Bronchial epithelial cell (primary cell): ENCODE results near the gene TNFRSF1A. TPM values are rescaled to one million over a fixed set of nuclear protein-coding genes. Genes with fewer than 3 reads are reported as not detected.
A peak's percentile ranks its signal among the peaks of the same experiment; 100 is the strongest.

Experiments
- DNase-seq: peaks from one replicate; pipeline ENCODE4 v3.0.0-alpha.2; 2010; ENCODE audit warnings: low read depth
- FAIRE-seq: peaks from 2 replicates; lab custom pipeline; 2011; peaks lifted over from hg19 to GRCh38; lab: Jason Lieb, UNC
- H3K27me3 ChIP-seq: 2 replicates; pipeline ENCODE4 v1.5.1; 2011; ENCODE audit warnings: low read length; ENCODE audit not compliant: control insufficient read depth, insufficient read depth
- H3K36me3 ChIP-seq: 2 replicates; pipeline ENCODE4 v1.5.1; 2011; ENCODE audit warnings: low read length; ENCODE audit not compliant: control insufficient read depth, insufficient read depth
- H3K4me3 ChIP-seq: 2 replicates; pipeline ENCODE4 v1.5.1; 2011; ENCODE audit warnings: mild to moderate bottlenecking, low read depth, low read length, control low read depth
- CTCF ChIP-seq: IDR thresholded peaks from 2 replicates; pipeline ENCODE4 v1.5.1; 2011; ENCODE audit warnings: mild to moderate bottlenecking, moderate library complexity, low read length, control low read depth, inconsistent platforms; ENCODE audit not compliant: insufficient read depth, severe bottlenecking
- total RNA-seq: library from RNA; depleted of rRNA; stranded (reverse); fragments of >200 nt; gene quantifications from 2 replicates; pipeline ENCODE4 v1.2.1, GENCODE V29; 2014

The TNFRSF1A gene
- total RNA-seq, 1 donor from 2014 or later = 26.9 TPM

DNA sequence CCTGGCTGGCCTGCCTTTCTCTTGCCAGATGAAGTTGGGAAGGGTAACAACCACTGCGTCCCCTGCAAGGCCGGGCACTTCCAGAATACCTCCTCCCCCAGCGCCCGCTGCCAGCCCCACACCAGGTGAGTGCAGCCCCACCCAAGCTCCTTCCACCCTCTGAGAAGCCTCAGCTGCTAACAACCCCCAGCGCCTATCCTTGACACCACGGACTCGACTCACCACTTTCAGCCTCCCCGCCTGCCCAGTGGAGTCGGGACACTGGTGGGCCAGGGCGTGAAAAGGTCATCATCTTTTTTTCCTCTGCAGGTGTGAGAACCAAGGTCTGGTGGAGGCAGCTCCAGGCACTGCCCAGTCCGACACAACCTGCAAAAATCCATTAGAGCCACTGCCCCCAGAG, 44.2 kb upstream of the TNFRSF1A start:
- no peak overlapping the region for H3K4me3 ChIP-seq
- TF ChIP-seq CTCF = no peak
- H3K27me3 ChIP-seq = no peaks in the 10 kb centered on the region
- peaks cover 33% of the 10 kb centered on the region for H3K36me3 ChIP-seq
- no peak for DNase-seq
- FAIRE-seq = no peak

DNA sequence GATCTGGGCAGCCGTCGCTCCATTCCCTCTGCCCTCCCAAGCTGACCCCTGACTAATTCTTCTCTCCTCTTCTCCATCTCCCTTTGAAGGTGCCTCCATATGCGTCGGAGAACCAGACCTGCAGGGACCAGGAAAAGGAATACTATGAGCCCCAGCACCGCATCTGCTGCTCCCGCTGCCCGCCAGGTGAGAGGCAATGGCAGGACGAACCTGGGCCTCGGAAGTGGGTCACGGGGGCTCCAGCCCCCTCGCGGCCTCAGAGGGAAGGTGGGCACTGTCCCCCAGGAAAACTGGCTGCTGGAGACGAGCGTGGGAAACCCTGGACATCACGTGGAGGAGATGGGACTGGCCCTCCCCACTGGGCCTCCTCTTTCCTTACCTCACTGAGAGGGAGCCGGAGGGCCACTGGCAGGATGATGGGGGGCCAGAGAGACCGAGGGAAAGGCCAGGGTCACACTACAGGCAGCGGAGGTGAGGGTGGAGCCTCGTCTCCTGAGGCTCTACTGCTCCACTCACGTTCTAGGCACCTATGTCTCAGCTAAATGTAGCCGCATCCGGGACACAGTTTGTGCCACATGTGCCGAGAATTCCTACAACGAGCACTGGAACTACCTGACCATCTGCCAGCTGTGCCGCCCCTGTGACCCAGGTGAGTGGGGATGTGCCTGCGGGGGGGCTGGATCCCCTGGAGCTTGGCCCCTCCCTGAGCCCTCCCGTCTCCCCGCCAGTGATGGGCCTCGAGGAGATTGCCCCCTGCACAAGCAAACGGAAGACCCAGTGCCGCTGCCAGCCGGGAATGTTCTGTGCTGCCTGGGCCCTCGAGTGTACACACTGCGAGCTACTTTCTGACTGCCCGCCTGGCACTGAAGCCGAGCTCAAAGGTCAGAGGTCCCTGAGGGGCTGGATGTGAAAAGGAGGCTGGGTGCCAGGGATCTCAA, 42.9 kb upstream of the TNFRSF1A start:
- FAIRE-seq = no peak
- H3K4me3 ChIP-seq = peak overlapping the region; percentile 72
- H3K36me3 ChIP-seq = peaks cover 25% of the 10 kb centered on the region
- no peak for TF ChIP-seq CTCF
- no peak for DNase-seq
- H3K27me3 ChIP-seq = no peaks in the 10 kb centered on the region

DNA sequence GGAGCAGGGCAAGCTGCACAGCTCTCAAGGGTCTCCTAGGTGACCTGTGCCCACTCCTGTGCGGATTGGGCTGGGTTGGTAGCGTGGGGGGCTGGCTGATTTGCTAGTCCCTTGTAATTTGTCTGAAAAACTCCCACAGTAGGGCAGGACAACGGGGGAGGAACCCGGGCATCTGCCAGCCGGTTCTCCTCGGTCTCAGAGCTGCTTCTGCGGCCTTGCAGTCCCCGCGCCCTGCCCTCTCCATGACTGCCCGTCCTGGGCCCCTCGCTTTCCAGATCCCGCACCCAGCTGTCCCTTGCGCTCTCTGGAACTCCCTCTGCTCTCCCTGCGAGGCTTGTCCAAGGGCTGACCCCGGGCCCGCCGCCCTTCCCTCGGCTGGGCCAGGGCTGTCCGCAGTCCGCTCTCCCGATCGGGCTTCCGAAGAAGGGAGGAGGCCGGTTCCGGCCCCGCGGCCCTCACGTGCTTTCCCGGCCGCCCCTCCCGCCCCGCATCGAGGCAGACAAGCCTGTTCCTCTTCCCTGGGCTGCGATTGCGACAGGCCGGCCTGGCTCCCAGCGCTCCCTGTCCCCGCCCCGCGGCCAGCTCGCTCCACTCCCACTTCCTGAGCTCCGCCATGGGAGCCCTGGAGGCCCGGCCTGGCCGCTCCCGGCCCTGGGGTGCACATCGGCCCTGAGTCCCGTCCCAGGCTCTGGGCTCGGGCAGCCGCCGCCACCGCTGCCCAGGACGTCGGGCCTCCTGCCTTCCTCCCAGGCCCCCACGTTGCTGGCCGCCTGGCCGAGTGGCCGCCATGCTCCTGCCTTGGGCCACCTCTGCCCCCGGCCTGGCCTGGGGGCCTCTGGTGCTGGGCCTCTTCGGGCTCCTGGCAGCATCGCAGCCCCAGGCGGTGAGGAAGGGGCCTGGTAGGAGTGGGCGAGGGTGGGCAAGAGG, 42.0 kb upstream of the TNFRSF1A start, which contains the start of gene LTBR:
TSS of gene LTBR (plus strand) at position 591 of the 927 bp plus-strand sequence. CDS start at position 788, 197 bp downstream.
- TF ChIP-seq CTCF = no peak
- no peak for FAIRE-seq
- DNase-seq = peak; percentile 77
- Histone ChIP-seq H3K4me3 (peak within 1 kb of the TSS; percentile 72), H3K36me3 (peaks cover 22% of the 10 kb centered on the region), H3K27me3 (no peaks in the 10 kb centered on the region)

GRCh38 chr12:6382982-6383381, 41.1 kb upstream of the TNFRSF1A start:
- Histone ChIP-seq H3K27me3 (no peaks in the 10 kb centered on the region), H3K4me3 (no peak overlapping the region), H3K36me3 (peaks cover 15% of the 10 kb centered on the region)
- no peak for DNase-seq
- FAIRE-seq = no peak
- no peak for TF ChIP-seq CTCF

DNA sequence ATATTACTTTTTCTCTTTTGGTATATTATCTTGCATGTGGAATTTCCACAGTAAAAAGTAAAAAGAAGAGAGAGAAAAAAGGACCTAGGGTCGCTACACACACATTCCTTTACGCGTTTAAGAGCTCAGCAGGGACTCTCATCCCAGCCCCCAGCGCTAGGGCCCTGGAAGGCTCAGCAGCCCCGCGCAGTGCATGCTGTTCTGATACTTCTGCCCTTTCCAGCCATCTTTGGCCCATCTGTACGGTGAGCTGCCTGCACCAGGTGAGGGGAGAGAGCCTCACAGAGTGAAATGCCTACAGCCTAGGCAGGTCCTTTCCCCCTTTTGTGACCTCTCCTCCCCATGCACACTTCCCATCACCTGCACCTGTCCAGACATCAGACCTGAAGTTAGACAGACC, 40.5 kb upstream of the TNFRSF1A start:
- H3K36me3 ChIP-seq = peaks cover 11% of the 10 kb centered on the region
- DNase-seq (no peak), FAIRE-seq (no peak)
- no peak for TF ChIP-seq CTCF
- no peak overlapping the region for H3K4me3 ChIP-seq
- no peaks in the 10 kb centered on the region for H3K27me3 ChIP-seq
